CD14-positive monocyte (primary cell): Measurements from ENCODE around the gene RASGRF2. TPM values are rescaled to one million over a fixed set of nuclear protein-coding genes. Genes with fewer than 3 reads are reported as not detected.
A peak's percentile ranks its signal among the peaks of the same experiment; 100 is the strongest.

ENCODE experiments used
- DNase-seq, 3 donors: peaks; one replicate each; pipeline ENCODE4 v3.0.0-alpha.2; 2011 to 2022
- H2AFZ ChIP-seq: 2 replicates; pipeline ENCODE4 v1.6.0; 2012; ENCODE audit warnings: mild to moderate bottlenecking, low read depth, low read length, inconsistent platforms; ENCODE audit not compliant: insufficient read depth, poor library complexity, severe bottlenecking
- H3K27ac ChIP-seq, 2 donors: 1 replicate in 1 of 2; 2 replicates in 1 of 2; pipeline ENCODE4 v1.5.1; 2012 to 2013; ENCODE audit warnings: low read length in 2 of 2, control low read depth in 1 of 2, inconsistent platforms in 1 of 2, low read depth in 1 of 2, mild to moderate bottlenecking in 1 of 2
- H3K27me3 ChIP-seq, 2 donors: one replicate each; pipeline versions ENCODE4 v1.6.0 to v1.6.1; 2011 to 2013; ENCODE audit warnings: low read length in 2 of 2; ENCODE audit not compliant: control insufficient read depth in 2 of 2, insufficient read depth in 2 of 2
- H3K36me3 ChIP-seq, 2 donors: replicated peaks in 1 of 2; 1 replicate in 1 of 2; 2 replicates in 1 of 2; pipeline versions ENCODE4 v1.5.1 to v1.6.1; 2012 to 2013; ENCODE audit warnings: low read length in 2 of 2, control low read depth in 1 of 2, inconsistent platforms in 1 of 2, mild to moderate bottlenecking in 1 of 2; ENCODE audit not compliant: insufficient read depth in 2 of 2, control insufficient read depth in 1 of 2
- H3K4me1 ChIP-seq, 2 donors: 1 replicate in 1 of 2; 2 replicates in 1 of 2; pipeline versions ENCODE4 v1.5.1 to v1.6.1; 2012 to 2013; ENCODE audit warnings: low read length in 2 of 2, control low read depth in 1 of 2, inconsistent platforms in 1 of 2, mild to moderate bottlenecking in 1 of 2, moderate library complexity in 1 of 2; ENCODE audit not compliant: insufficient read depth in 2 of 2, control insufficient read depth in 1 of 2
- H3K4me2 ChIP-seq: replicated peaks from 2 replicates; pipeline ENCODE3; 2012; ENCODE audit warnings: low read length, moderate library complexity, mild to moderate bottlenecking; ENCODE audit not compliant: poor library complexity, severe bottlenecking; ENCODE audit errors: extremely low read depth
- H3K4me3 ChIP-seq, 3 experiments: fragments of 200-600 bp in 1 of 3; sonication (generic) in 1 of 3; replicated peaks in 1 of 3; 1 replicate in 2 of 3; 2 replicates in 1 of 3; pipeline ENCODE4 v1.5.1; 2011 to 2013; ENCODE audit warnings: low read length in 3 of 3, mild to moderate bottlenecking in 3 of 3, control low read depth in 2 of 3, low read depth in 2 of 3, inconsistent platforms in 1 of 3, moderate library complexity in 1 of 3
- H3K79me2 ChIP-seq: 2 replicates; pipeline ENCODE4 v1.6.0; 2012; ENCODE audit warnings: mild to moderate bottlenecking, control low read depth, inconsistent platforms, low read length, moderate library complexity; ENCODE audit not compliant: insufficient read depth
- H3K9ac ChIP-seq: 2 replicates; pipeline ENCODE4 v1.6.0; 2017; ENCODE audit warnings: low read length, mild to moderate bottlenecking; ENCODE audit not compliant: insufficient read depth, poor library complexity, severe bottlenecking
- H3K9me3 ChIP-seq, 2 donors: replicated peaks in 1 of 2; 1 replicate in 1 of 2; 2 replicates in 1 of 2; pipeline versions ENCODE4 v1.5.1 to v1.6.1; 2012 to 2013; ENCODE audit warnings: low read length in 2 of 2, control low read depth in 1 of 2; ENCODE audit not compliant: control insufficient read depth in 1 of 2, insufficient read depth in 1 of 2
- H4K20me1 ChIP-seq: 2 replicates; pipeline ENCODE4 v1.6.0; 2012; ENCODE audit warnings: mild to moderate bottlenecking, low read length, control low read depth, moderate library complexity; ENCODE audit not compliant: insufficient read depth
- H3K27ac Mint-ChIP-seq, 7 donors: one replicate each; pipeline ENCODE4 v1.8.0; 2020; ENCODE audit warnings: mild to moderate bottlenecking in 7 of 7, mixed read lengths in 7 of 7, moderate library complexity in 6 of 7, inconsistent platforms in 2 of 7
- H3K27me3 Mint-ChIP-seq, 3 donors: one replicate each; pipeline ENCODE4 v1.8.0; 2021 to 2022; ENCODE audit warnings: low read depth in 3 of 3, mild to moderate bottlenecking in 3 of 3, mixed read lengths in 3 of 3, moderate library complexity in 3 of 3, inconsistent platforms in 1 of 3
- H3K36me3 Mint-ChIP-seq, 2 donors: one replicate each; pipeline ENCODE4 v1.8.0; 2020; ENCODE audit warnings: mixed read lengths in 2 of 2, inconsistent platforms in 1 of 2, mild to moderate bottlenecking in 1 of 2
- H3K4me1 Mint-ChIP-seq: one replicate; pipeline ENCODE4 v1.8.0; 2020; ENCODE audit warnings: mild to moderate bottlenecking, mixed read lengths
- H3K4me3 Mint-ChIP-seq, 2 donors: one replicate each; pipeline ENCODE4 v1.8.0; 2020; ENCODE audit warnings: mild to moderate bottlenecking in 2 of 2, mixed read lengths in 2 of 2, moderate library complexity in 1 of 2
- H3K9me3 Mint-ChIP-seq, 7 donors: one replicate each; pipeline ENCODE4 v1.8.0; 2020 to 2022; ENCODE audit warnings: mixed read lengths in 7 of 7, mild to moderate bottlenecking in 6 of 7, moderate library complexity in 6 of 7, inconsistent platforms in 2 of 7
- WGBS: methylation state at CpG from one replicate; pipeline ENCODE4 v1.1.5; 2013; ENCODE audit warnings: missing lambda C conversion rate; ENCODE audit not compliant: insufficient coverage; 5-methylcytosine and 5-hydroxymethylcytosine counted together
- intact Hi-C, 2 donors: fragments of 100-400 bp; cut with micrococcal nuclease; formaldehyde crosslinking; loops; one replicate each; pipeline versions ENCODE4 v1.15.0 to v1.15.1; 2023
- polyA plus RNA-seq, 3 donors: library from polyadenylated mRNA; depleted of rRNA in 1 of 3; unstranded in 2 of 3; stranded (reverse) in 1 of 3; fragments of 300-500 nt in 2 of 3; fragments of >200 nt in 1 of 3; fragmentation: Illumina TruSeq in 2 of 3; gene quantifications; 1 replicate in 2 of 3; 2 replicates in 1 of 3; pipeline ENCODE4 v1.2.3, GENCODE V29; 2012 to 2021
- TF ChIP-seq, protein P1 (sequence below): fragments of 200-600 bp; IDR thresholded peaks from one replicate; pipeline ENCODE4 v1.8.0; 2022; ENCODE audit warnings: antibody characterized with exemption, mild to moderate bottlenecking

Gene RASGRF2
- polyA plus RNA-seq, 3 donors, result 0.01 to 0.02 TPM; not detected in 1

DNA sequence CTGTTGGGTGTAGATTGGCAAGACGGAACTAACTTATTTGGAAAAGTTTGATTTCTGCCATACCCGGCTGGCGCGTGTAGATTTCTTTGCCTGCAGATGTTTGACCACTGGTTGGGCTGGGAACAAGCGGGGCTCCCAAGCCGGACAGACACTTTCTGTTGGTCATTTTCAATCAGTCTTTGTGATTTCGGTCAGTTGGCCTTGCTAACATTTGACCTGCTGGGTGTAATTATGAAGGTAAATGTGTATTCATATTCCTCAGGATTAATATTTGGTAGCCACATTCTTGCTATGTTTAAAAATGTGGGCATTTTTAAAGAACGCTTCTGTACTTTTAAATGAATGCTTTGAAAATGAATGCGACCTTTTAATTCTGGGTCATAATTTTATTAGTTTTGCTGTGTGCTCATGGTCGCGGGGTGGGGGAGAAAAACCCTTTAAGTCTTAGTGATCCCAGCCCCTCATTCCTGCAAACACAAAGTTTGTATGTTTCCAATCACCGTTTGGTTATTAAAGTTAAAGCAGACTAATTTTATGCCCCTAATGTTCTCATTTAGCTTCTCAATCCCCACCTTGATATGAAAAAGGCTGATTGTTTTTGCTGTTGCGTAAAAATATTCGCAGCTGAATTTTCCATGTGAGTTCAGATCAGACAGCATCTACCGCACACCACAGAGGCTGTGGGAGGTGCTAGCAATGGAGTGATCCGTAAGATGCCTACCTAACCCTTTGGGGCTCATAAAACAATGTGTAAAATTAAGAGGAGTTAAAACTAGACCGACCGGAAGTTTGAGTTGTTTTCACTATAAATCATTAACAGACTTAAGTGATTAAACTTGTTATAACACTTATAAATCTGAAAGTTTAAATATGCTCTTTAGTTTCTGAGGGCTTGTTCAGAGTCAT is 1.5 kb downstream of the RASGRF2 start:
- H3K4me2 ChIP-seq, result no peak overlapping the region
- intact Hi-C loops, result no loop called here
- H3K27me3 Mint-ChIP-seq, result peaks cover 60 to 76% (median 64%) of the 10 kb centered on the region in 3 donors
- H3K4me3 ChIP-seq, result no peak overlapping the region
- TF ChIP-seq, protein P1, sequence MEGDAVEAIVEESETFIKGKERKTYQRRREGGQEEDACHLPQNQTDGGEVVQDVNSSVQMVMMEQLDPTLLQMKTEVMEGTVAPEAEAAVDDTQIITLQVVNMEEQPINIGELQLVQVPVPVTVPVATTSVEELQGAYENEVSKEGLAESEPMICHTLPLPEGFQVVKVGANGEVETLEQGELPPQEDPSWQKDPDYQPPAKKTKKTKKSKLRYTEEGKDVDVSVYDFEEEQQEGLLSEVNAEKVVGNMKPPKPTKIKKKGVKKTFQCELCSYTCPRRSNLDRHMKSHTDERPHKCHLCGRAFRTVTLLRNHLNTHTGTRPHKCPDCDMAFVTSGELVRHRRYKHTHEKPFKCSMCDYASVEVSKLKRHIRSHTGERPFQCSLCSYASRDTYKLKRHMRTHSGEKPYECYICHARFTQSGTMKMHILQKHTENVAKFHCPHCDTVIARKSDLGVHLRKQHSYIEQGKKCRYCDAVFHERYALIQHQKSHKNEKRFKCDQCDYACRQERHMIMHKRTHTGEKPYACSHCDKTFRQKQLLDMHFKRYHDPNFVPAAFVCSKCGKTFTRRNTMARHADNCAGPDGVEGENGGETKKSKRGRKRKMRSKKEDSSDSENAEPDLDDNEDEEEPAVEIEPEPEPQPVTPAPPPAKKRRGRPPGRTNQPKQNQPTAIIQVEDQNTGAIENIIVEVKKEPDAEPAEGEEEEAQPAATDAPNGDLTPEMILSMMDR, result no peak
- H3K36me3 Mint-ChIP-seq, result peaks cover 2 to 7% of the 10 kb centered on the region in 2 donors
- peak overlapping the region in 1 of 2 donors; percentile 77 for H3K4me3 Mint-ChIP-seq
- H3K79me2 ChIP-seq, result no peaks in the 10 kb centered on the region
- peaks cover 0 to 9% (median 5%) of the 10 kb centered on the region in 7 donors for H3K9me3 Mint-ChIP-seq
- H3K9ac ChIP-seq, result no peak overlapping the region
- no peaks in the 10 kb centered on the region for H3K36me3 ChIP-seq
- H3K4me1 Mint-ChIP-seq, result peaks cover 8% of the 10 kb centered on the region
- H3K4me1 ChIP-seq, result peaks cover 0 to 7% of the 10 kb centered on the region in 2 donors
- H4K20me1 ChIP-seq, result no peaks in the 10 kb centered on the region
- no peak overlapping the region for H3K27ac ChIP-seq
- no peak for DNase-seq
- peak overlapping the region in 1 of 7 donors; percentile 1 for H3K27ac Mint-ChIP-seq
- no peak overlapping the region for H2AFZ ChIP-seq
- peaks cover 74 to 87% of the 10 kb centered on the region in 2 donors for H3K27me3 ChIP-seq
- H3K9me3 ChIP-seq, result peaks cover 0 to 4% of the 10 kb centered on the region in 2 donors
- WGBS, result 45% methylated on average over 6 of the region's 18 CpGs

DNA sequence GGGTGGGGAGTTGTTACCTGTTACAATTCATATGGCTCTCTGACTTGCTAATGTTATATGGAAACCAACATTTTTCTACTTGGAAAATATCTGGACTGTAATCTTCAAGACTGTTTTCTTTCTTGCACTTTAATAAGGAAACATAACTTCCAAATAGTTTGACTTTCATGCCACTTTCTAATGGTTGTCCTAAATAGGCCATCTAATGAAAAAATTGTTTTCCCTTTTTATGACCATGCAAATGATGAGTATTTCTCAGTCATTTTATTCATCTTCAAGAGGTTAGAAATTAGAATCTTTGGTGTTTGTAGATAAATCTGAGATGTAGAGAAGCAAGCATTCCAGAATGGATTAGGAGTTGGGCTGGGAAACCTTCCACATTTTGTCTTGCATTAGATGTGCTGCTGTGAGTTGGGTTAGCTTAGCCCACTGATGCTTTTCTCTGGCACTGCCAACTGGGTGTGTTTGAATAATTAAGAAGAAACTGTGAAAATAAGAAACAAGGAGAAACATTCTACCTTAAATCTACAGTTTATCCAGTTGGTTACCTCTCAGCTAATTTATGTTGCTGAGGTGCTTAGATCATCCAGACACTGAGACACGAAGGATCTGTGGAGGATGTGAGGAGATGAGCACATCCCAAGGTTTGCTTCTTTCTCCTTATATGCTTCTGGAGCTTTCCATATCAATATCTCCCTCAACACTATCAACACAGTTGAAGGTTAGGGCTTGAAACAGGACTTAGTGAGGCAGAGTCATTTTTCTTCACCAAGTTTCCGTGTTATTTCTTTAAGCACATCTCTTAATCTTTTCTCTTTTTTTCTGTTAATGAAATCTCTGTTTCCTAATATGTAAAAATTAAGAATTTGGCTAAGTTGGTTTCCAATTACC is 2.7 kb downstream of the RASGRF2 start:
- TF ChIP-seq, protein P1, result no peak
- H3K9ac ChIP-seq, result no peak overlapping the region
- Mint-ChIP-seq H3K27me3 (peaks cover 49 to 67% (median 56%) of the 10 kb centered on the region in 3 donors), H3K4me1 (peaks cover 8% of the 10 kb centered on the region), H3K4me3 (peak overlapping the region in 1 of 2 donors; percentile 52), H3K9me3 (peaks cover 0 to 9% (median 4%) of the 10 kb centered on the region in 7 donors), H3K36me3 (peaks cover 2 to 7% of the 10 kb centered on the region in 2 donors), H3K27ac (no peak overlapping the region)
- no peak overlapping the region for H3K4me2 ChIP-seq
- no peak overlapping the region for H2AFZ ChIP-seq
- peaks cover 62 to 75% of the 10 kb centered on the region in 2 donors for H3K27me3 ChIP-seq
- H3K4me3 ChIP-seq, result no peak overlapping the region
- no peaks in the 10 kb centered on the region for H3K79me2 ChIP-seq
- DNase-seq, result no peak
- H3K36me3 ChIP-seq, result no peaks in the 10 kb centered on the region
- H4K20me1 ChIP-seq, result no peaks in the 10 kb centered on the region
- H3K27ac ChIP-seq, result no peak overlapping the region
- no CpG with 5 or more reads among the region's 2 CpGs for WGBS
- H3K9me3 ChIP-seq, result peaks cover 0 to 4% of the 10 kb centered on the region in 2 donors
- intact Hi-C loops, result no loop called here
- peaks cover 0 to 7% of the 10 kb centered on the region in 2 donors for H3K4me1 ChIP-seq
